ENCODE measurements around the gene RASL12. TPM values are rescaled to one million over a fixed set of nuclear protein-coding genes. Genes with fewer than 3 reads are reported as not detected.
"Not testable (repeated sequence)": the region's sequence is repeated elsewhere in the genome, so short reads cannot be mapped to it uniquely, and the experiment has no call there.

Gene RASL12
- total RNA-seq, 1 donor from 2014 or later = not detected

DNA sequence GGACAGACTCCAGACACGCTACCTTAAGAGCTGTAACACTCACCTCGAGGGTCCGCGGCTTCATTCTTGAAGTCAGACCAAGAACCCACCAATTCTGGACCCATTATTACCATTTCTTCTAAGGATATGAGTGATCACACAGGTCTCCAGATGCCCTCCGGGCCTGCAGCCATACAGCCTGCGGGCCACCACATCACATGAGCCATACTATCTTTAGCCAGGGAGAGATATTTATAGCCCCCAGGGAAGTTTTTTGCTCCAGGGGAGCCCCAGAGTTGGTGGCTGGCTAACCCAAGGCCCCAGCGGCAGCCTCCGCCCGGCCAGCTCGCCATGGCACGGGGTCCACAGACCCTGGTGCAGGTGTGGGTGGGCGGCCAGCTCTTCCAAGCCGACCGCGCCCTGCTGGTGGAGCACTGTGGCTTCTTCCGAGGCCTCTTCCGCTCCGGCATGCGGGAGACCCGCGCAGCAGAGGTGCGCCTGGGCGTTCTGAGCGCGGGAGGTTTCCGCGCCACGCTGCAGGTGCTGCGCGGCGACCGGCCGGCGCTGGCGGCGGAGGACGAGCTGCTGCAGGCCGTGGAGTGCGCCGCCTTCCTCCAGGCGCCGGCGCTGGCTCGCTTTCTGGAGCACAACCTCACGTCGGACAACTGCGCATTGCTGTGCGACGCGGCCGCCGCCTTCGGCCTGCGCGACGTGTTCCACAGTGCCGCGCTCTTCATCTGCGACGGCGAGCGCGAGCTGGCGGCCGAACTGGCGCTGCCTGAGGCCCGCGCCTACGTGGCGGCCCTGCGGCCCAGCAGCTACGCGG, 8.9 kb upstream of the RASL12 start, which contains the start of gene KBTBD13:
KBTBD13 (plus strand) TSS at position 261 of the 805 bp plus-strand sequence; CDS start at position 331, 70 bp downstream.
- intact Hi-C loops (cut with micrococcal nuclease) = no loop called here

DNA sequence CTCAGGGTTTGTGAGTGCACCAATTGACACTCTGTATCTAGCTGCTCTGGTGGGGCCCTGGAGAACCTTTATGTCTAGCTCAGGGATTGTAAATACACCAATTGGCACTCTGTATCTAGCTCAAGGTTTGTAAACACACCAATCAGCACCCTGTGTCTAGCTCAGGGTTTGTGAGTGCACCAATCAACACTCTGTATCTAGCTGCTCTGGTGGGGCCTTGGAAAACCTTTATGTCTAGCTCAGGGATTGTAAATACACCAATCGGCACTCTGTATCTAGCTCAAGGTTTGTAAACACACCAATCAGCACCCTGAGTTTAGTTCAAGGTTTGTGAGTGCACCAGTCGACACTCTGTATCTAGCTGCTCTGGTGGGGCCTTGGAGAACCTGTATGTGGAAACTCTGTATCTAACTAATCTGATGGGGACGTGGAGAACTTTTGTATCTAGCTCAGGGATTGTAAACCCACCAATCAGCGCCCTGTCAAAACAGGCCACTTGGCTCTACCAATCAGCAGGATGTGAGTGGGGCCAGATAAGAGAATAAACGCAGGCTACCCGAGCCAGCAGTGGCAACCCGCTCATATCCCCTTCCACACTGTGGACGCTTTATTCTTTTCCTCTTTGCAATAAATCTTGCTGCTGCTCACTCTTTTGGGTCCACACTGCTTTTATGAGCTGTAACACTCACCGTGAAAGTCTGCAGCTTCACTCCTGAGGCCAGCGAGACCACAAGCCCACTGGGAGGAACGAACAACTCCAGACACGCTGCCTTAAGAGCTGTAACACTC, 8.0 kb upstream of the RASL12 start:
- intact Hi-C loops (cut with micrococcal nuclease) = not testable (repeated sequence)

DNA sequence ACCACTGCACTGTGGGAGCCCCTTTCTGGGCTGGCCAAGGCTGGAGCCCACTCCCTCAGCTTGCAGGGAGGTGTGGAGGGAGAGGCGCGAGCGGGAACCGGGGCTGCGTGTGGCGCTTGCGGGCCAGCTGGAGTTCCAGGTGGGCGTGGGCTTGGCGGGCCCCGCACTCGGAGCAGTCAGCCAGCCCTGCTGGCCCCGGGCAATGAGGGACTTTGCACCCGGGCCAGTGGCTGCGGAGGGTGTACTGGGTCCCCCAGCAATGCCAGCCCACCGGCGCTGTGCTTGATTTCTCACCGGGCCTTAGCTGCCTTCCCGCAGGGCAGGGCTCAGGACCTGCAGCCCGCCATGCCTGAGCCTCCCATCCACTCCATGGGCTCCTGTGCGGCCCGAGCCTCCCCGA, 7.2 kb upstream of the RASL12 start:
- intact Hi-C loops (cut with micrococcal nuclease) = not testable (repeated sequence)

DNA sequence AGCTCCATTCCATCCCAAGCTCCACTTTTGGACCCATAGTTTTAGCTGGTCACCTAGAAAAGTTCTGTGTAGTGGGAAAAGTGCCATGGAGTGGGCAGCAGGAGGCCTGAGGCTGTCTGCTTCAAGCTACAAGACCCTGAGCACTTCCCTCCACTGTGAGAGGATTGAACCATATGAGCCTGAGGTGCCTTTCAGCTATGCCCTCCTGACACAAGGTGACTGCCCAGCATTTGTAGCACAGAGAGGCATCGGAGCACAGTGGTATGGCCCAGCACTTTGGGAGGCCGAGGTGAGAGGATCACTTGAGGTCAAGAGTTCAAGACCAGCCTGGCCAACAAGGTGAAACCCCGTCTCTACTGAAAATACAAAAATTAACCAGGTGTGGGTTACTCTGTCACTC, 4.8 kb upstream of the RASL12 start:
- intact Hi-C loops (cut with micrococcal nuclease) = no loop called here

DNA sequence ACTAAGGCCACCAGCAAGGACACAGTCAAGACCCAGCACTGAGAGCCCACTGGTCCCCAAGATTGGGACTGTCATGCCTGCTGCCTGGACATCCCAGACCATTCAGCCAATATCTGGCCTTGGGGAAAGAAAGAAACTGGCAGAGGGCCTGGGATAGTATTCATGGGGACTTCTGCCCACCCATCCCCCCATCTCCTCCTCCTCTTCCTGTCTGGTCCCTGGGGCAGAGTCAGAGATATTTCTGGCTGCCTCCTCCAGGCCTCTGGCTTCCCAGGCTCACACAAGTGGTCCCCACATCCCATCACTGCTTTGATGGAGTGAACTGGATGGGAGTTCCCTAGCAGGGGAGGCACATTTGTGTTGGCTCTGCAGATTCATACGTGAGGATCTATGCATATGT, 4.2 kb upstream of the RASL12 start:
- intact Hi-C loops (cut with micrococcal nuclease) = no loop called here

DNA sequence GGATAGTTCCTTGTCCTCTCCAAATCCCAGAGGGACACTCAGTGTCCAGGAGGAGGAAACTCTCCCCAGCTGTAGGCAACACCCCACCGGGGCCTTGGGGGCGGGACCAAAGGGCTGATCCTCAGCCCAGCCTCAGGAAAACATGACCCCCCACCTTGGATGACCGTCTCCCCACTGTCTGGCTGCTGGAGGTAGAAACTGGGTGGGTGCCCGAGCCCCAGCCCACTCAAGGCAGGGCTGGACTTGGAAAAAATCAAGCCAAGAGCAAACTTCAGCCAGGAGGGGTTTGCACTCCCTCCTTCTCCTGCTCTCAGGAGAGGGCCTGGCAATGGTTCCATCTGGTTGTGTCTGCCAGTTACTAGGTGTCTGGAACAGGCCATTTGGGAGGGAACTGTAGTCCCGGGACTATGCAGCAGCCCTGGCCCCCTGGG, 3.6 kb upstream of the RASL12 start:
- intact Hi-C loops (cut with micrococcal nuclease) = no loop called here

DNA sequence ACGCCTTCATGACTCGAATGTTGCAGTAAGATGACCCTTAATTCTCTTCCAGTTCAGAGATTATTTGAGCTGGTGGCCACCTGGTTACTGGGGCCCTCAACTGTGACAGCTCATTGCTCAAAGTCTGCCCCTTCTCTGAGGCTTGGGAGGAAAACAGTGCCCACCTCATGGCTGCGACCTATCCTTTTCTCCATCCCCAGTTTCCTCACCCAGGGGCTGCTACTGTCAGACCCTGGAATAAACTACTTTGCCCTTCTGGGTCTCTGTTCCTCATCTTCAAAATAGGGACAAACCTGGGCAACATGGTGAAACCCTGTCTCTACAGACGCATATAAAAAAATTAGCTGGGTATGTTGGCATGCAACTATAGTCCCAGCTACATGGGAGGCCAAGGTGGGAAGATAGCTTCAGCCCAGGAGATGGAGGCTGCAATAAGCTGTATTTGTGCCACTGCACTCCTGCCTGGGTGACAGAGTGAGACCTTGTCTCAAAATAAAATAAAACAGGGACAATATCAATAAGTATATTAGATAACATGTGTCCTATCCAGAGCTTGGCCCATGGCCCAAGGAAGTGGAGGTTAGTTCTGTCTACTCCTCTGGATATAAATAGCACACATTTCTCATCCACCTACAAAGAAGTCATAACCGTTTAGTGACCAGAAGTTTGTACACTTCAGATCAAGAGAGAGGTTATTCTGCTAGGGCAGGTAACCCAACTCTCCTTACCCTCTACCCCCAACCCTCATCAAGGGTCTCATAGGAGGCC, 2.2 kb upstream of the RASL12 start:
- intact Hi-C loops (cut with micrococcal nuclease) = no loop called here

DNA sequence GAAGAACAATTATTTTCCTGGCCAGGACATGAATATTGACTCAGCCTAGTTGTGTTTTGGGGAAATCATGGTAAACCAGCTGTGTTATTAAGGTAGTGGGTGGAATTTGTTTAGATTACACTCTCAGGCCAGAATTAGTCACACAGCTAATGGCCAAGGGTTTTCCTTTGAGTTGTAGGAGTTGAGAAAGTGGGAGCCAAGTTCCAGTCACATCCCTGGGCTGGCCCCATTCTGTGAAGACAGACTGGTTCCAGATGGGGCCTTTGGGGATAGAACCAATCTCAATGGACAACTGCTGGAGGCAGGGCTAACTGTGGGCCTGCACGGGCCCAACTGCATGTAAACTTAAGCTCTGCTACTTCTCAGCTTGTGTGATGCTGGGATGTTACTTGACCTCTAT, 1.4 kb upstream of the RASL12 start:
- intact Hi-C loops (cut with micrococcal nuclease) = no loop called here

DNA sequence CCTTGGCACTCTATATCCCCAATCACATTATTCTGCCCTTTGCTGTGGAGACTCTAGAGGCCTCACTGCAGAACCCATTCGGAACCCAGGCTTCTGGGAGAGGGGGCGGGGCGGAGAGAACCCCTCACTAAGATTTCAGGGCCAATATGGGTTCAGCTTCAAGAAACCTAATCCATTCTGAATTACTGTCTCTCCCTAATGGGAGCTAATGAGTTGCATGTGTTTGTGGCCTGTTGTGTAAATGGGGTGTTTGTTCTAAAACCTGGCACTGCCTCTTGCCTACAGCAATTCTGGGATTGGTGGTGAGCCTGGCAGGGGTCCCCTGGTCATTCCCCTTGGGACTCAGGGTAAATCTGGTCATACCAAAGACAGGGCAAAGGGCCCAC, 605 bp upstream of the RASL12 start:
- intact Hi-C loops (cut with micrococcal nuclease) = no loop called here

DNA sequence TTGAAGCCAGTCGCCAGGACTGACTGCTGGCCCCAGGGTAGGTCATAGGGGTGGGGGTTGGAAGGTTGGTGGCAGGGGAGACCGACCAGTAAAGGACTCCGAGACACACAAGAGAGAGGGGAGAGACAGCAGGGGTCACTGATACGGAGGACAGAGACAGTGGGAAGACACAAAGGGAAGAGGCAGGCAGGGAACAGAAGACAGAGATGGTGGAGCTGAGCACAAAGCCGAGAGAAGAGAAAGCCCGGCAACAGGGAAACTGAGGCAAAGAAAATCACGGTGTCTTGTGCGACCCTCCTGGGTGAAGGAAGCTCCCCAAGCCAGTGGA, 510 bp downstream of the RASL12 start:
- intact Hi-C loops (cut with micrococcal nuclease) = no loop called here

DNA sequence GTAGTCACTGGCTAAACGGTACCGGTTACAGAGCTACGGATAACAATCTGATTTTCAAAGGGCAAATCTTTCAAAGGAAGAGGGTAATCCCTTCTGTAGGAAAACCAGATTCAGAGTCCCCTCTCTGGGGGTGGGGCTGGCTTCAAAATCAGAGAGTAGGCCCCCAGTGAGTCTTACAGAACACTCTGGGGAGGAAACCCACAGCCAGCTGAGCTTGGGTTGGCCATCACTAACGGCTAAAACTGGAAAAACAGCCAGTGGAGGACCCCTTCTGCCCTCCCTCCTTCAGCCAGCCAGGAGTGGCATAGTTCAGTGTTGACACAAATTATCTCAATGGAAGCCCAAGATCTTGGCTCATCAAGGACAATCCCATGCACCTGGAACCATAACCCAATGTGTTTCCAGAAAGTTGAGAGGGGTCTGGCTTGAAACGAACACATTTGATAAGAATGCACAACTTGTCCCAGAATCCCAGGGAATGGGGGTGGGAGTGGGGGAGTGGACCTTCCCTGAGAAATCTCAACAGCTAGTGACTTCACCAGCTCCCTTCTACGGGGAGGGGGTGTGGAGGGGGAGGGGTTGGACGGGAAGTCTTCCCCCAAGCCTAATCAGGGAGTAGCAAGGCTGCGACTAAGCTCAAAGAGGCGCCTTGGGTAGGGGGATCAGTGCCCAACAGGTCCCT, 1.0 kb downstream of the RASL12 start:
- intact Hi-C loops (cut with micrococcal nuclease) = no loop called here

DNA sequence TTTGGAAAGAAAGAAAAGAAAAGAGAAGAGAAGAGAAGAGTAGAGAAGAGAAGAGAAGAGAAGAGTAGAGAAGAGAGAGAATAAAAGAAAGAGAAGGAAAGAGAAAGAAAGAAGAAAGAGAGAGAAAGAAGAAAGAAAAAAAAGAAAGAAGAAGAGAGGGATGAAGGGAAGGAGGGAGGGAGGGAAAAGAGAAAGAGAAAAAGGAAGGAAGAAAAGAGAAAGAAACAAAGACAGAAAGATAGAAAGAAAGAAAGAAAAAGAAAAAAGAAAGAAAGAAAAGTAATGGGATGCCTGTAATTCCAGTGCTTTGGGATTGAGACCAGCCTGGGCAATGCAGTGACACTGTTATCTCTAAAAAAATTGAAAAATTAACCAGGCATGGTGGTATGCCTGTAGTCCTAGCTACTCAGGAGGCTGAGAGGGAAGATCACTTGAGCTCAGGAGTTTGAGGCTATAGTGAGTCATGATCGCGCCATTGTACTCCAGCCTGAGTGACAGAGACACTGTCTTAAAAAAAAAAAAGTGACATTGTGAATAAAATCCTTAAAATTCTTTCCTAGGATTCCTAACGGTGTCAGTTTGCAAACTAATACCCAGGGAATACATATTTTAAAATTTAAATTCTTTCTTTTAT, 1.7 kb downstream of the RASL12 start:
- intact Hi-C loops (cut with micrococcal nuclease) = no loop called here

DNA sequence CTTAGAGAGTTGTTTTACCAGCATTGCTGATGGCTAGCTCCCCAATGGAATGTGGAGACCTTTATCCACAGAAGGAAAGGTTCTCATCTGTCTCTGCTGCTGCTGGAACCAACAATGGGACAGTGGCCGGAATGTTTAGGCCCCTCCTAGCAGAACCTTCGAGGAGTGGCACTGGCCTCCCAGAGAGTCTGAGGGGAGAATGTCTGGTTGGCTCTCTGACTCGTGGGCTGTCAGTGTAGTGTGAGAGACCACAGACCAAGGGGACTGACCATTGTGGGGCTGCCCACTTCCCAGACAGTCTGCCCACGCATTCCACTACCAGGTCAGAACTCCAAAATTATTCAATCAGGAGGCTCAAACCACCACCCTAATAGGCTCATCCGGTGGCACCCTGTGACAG, 5.1 kb downstream of the RASL12 start:
- intact Hi-C loops (cut with micrococcal nuclease) = no loop called here

DNA sequence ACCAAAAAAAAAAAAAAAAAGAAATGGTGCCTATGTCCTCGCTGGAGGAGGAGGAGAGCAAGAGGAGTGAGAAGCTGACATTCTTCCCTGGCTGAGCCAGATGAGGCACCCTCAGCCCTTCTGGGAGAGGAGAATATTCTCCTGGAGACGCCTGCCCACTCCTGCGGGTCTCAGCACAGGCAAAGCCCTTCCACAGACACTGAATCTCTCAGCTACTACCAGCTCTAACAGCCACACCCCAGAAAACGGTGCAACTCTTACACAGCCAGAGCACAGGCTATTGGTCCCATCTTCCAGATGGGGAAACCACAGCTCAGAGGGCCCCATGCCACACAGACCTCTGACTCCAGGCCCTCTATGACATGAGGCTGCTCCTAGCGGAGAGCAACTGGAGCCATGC, 5.7 kb downstream of the RASL12 start:
- intact Hi-C loops (cut with micrococcal nuclease) = no loop called here

DNA sequence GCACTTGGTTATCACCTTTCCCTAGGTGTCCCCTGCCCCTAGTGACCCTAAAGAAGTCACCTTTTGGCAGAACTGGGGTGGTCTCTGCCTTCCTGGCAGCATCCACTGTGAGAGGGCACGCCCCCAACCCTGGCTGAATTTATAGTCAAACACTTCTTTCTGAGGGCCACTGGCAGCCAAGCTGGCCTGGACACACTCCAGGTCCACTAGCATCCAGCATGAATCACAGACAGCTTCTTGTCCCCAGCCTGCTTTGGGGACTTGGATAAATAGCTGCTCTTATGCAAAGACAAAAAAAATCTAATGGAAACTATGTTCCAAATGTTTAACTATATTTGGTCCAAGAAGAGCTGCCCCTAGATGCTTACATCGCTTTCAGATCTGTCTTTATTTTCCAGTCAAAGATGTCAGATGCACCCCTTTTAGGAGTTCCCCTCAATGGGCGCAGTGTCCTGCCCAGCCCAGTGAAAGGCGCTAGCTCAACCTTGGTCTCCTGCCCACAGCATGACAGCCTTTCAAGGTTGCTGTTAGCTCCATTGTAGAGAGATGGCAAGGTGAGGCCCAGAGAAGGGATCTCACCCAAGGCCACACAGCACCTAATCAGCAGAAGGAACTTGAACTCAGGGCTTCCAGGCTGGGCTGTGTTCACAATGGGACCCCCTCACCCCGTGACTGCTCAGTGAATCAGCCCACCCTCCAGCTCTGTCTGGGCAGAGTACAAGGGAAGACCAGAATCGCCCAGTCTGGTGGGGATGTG, 7.0 kb downstream of the RASL12 start:
- intact Hi-C loops (cut with micrococcal nuclease) = no loop called here

DNA sequence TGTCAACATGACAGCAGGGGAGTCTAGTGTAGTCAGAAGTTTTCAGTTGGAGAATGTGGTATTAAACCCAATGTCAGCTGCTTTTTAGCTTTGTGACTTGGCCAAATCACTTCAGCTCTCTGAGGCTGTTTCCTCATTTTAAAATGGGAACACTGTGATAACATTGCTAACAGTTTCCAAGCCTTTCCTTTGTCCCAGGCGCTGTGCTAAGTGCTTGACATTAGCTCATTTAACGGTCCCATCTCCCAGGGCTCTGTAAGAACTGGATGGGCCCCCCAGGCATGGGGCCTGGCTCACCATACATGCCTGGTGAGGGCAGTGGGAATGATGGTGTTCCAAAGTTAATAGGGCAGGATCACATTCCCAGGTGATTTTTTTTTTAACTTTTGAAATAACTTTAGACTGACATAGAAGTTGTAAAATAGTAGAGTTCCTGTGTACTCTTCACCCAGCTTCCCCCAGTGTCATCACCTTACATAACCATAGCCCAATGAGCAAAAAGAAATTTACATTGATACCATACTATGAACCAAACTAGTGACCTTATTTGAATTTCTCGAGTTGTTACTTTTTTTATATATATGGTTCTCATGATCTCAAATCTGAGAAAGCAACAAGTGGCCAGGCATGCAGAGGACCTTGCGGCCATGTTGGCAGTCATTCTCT, 7.7 kb downstream of the RASL12 start:
- intact Hi-C loops (cut with micrococcal nuclease) = no loop called here

DNA sequence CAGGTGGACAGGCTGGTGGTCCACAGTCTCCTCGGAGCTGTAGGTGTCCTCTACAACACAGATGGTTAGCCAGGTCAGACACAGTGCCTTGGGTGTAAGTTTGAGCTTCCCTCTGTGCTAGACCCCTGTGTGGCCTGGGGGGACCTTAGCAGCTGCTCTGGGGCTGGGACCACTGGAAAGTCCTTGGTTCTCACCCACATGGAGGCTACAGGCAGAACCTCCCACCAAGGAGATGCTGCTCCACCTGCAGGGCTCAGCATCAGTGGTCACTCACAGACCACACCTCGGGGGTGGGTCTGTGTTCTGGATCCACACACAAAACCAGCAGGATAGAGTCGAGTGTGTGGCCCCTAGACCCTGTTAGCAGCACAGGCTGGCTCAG, 8.4 kb downstream of the RASL12 start:
- intact Hi-C loops (cut with micrococcal nuclease) = no loop called here

DNA sequence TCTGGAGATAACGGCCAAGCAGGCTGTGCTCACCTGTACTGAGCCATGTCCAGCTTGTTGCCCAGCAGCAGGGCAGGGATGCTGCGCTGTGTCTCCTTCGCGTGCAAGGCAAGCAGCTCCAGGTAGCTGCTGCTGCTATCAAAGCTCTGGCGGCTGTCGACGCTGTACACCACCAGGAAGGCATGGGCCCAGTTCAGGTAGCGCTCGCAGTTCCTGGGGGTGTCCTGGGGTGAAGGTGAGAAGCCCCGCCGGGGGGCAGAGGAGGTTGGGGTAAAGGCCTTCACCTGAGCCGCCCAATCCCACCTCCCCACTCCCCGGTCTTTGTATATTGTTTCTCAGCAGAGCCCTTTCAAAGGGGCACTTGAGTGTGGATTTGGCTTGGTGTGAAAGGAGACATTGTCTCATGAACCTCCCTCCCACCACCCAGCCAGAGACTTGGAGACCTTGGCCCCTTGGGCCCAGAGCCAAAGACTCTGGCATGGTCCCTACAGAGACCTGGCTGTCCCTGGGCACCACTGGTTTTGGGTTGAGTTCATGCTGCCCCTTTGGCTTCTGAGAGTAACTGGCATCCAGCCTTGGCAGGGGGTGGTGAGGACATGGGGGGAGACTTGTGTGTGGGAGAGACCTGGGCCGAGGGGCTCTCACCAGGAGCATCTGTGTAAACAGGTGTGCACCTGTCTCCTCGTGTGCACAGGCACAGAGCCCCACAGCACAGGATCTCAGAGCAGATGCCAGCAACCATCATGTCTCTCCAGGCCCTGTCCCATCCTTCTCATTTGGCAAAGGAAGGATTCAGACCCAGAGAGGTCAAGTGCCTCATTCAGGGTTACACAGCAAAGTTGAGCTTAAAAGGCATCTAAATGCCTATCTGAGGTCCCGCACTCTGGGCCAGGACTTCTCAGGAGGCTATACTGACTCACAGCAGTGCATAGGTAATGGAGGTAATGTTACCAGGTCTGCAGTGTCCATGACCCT, 9.1 kb downstream of the RASL12 start:
- intact Hi-C loops (cut with micrococcal nuclease) = no loop called here

DNA sequence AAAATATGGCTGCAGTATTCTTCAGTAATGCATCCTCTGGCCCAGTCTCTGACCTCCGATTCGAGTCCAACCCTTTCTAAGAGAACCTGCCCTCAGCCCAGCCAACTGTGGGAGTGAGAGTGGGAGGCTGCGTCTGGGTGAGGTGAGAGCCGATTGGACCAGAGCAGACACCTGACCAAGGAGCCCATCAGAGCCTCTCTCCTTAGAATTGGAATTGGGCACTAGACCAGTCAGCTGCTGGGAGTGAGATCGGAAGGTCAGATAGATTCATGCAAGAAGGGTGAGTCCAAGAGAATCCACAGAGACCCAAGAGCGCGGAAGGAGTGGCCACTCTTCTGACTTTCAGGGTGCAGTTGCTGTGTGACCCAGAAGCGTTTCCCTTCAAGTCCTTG, 10.2 kb downstream of the RASL12 start:
- intact Hi-C loops (cut with micrococcal nuclease) = no loop called here
